ENCODE results near the gene DNAH17. TPM values are rescaled to one million over a fixed set of nuclear protein-coding genes. Genes with fewer than 3 reads are reported as not detected.

The DNAH17 gene
- total RNA-seq, 1 experiment from 2014 or later: 0.13 TPM

GRCh38 chr17:78523934-78524655 is 53.1 kb downstream of the DNAH17 start:
- no peak overlapping the region for H3K18ac ChIP-seq (ENCODE audit: insufficient read length, low read depth, low read length)
- no peak overlapping the region for H2BK15ac ChIP-seq (ENCODE audit: low read depth, low read length)
- TF ChIP-seq CTCF (conservative IDR thresholded peaks at IDR 0.05): no peak
- H2BK120ac ChIP-seq (ENCODE audit: low read depth, low read length, poor library complexity, severe bottlenecking): no peak overlapping the region
- H2AK5ac ChIP-seq (ENCODE audit: insufficient read length, low read length): no peak overlapping the region
- no peak overlapping the region for H3K14ac ChIP-seq (ENCODE audit: insufficient read depth, low read length)
- no peaks in the 10 kb centered on the region for H3K27me3 ChIP-seq (ENCODE audit: insufficient read depth, low read length)
- no peak overlapping the region for H3K9ac ChIP-seq (ENCODE audit: extremely low read depth, insufficient read length, low read length)
- H3K4me2 ChIP-seq (ENCODE audit: insufficient read depth, insufficient read length, low read length): no peak overlapping the region
- H3K23me2 ChIP-seq (ENCODE audit: insufficient read length, low read depth, low read length, poor library complexity, severe bottlenecking): no peaks in the 10 kb centered on the region
- no peak overlapping the region for H4K8ac ChIP-seq (replicated peaks; ENCODE audit: insufficient read length, low read depth, low read length)
- Mint-ChIP-seq H3K27ac (no peak overlapping the region), H3K9me3 (no peaks in the 10 kb centered on the region), H3K4me3 (no peak overlapping the region), H3K27me3 (ENCODE audit: low read depth) (peaks cover 5% of the 10 kb centered on the region), H3K4me1 (peaks cover 6 to 13% of the 10 kb centered on the region in 2 experiments), H3K36me3 (ENCODE audit: insufficient read depth in 1 of 3, low read depth in 3 of 3) (no peaks in the 10 kb centered on the region; a peak in 1 of 7 replicates)
- no peak overlapping the region for H3K56ac ChIP-seq (ENCODE audit: insufficient read length, low read depth, low read length)
- H2BK20ac ChIP-seq (ENCODE audit: low read depth, low read length, poor library complexity, severe bottlenecking): no peak overlapping the region
- DNase-seq: no peak
- H3K27ac ChIP-seq (ENCODE audit: insufficient read length, low read depth, low read length): no peak overlapping the region
- no peak overlapping the region for H3T11ph ChIP-seq (ENCODE audit: low read length)
- H2BK5ac ChIP-seq (ENCODE audit: insufficient read length, low read length): no peak overlapping the region
- no peaks in the 10 kb centered on the region for H3K79me1 ChIP-seq (ENCODE audit: insufficient read depth, low read depth, low read length, poor library complexity, severe bottlenecking)
- no peaks in the 10 kb centered on the region for H3K4me1 ChIP-seq (ENCODE audit: insufficient read depth, low read length)
- H2AFZ ChIP-seq (ENCODE audit: low read length): no peak overlapping the region
- no peak overlapping the region for H3K23ac ChIP-seq (ENCODE audit: insufficient read length, low read depth, low read length)
- no peak overlapping the region for H2BK12ac ChIP-seq (ENCODE audit: insufficient read length, low read depth, low read length)
- no peak overlapping the region for H3K4ac ChIP-seq (ENCODE audit: low read depth, low read length)
- H4K20me1 ChIP-seq (ENCODE audit: control insufficient read depth, insufficient read depth, insufficient read length): no peaks in the 10 kb centered on the region
- H4K5ac ChIP-seq (ENCODE audit: insufficient read length, low read depth, low read length): no peak overlapping the region
- no CpG with 5 or more reads among the region's 17 CpGs for WGBS (ENCODE audit: extremely low coverage, insufficient read length, low lambda C conversion rate)
- H3K79me2 ChIP-seq (ENCODE audit: insufficient read depth, low read length): no peaks in the 10 kb centered on the region
- no peaks in the 10 kb centered on the region for H3K9me3 ChIP-seq (ENCODE audit: control insufficient read depth, low read depth, low read length)
- H4K91ac ChIP-seq (ENCODE audit: insufficient read length, low read depth, low read length): no peak overlapping the region

Data from H9 (cell line).